RWPE2 (cell line): ENCODE results near the gene CACNA2D1.

Experiments
- ATAC-seq: fragments of 200-7000 bp; cut with Tn5 transposase; 3 replicates; pipeline ENCODE4 v1.9.1; 2021; ENCODE audit warnings: low read depth
- DNase-seq: peaks from one replicate; pipeline ENCODE4 v3.0.0-alpha.2; 2020; ENCODE audit warnings: low spot score
- H3K27ac ChIP-seq: fragments of 450-650 bp; 2 replicates; pipeline ENCODE4 v1.5.1; 2017; ENCODE audit warnings: mild to moderate bottlenecking; ENCODE audit not compliant: poor library complexity, severe bottlenecking
- H3K27me3 ChIP-seq: fragments of 250-450 bp; sonication (Bioruptor Pico); 2 replicates; pipeline ENCODE4 v1.5.1; 2021; ENCODE audit warnings: mild to moderate bottlenecking, moderate library complexity; ENCODE audit not compliant: insufficient read depth, poor library complexity, severe bottlenecking
- H3K36me3 ChIP-seq: fragments of 250-450 bp; sonication (Bioruptor Pico); 2 replicates; pipeline ENCODE4 v1.5.1; 2020; ENCODE audit warnings: low read depth, mild to moderate bottlenecking, moderate library complexity
- H3K4me1 ChIP-seq: fragments of 250-450 bp; sonication (Bioruptor Pico); 2 replicates; pipeline ENCODE4 v1.5.1; 2021; ENCODE audit warnings: mild to moderate bottlenecking, moderate library complexity; ENCODE audit not compliant: insufficient read depth, poor library complexity, severe bottlenecking
- H3K4me3 ChIP-seq: fragments of 250-450 bp; sonication (Bioruptor Pico); 2 replicates; pipeline ENCODE4 v1.5.1; 2021; ENCODE audit warnings: mild to moderate bottlenecking, moderate library complexity; ENCODE audit not compliant: severe bottlenecking
- H3K9me3 ChIP-seq: fragments of 250-450 bp; sonication (Bioruptor Pico); 2 replicates; pipeline ENCODE4 v1.5.1; 2021; ENCODE audit warnings: mild to moderate bottlenecking, moderate library complexity; ENCODE audit not compliant: severe bottlenecking
- CTCF ChIP-seq: fragments of 450-650 bp; IDR thresholded peaks from one replicate; pipeline ENCODE4 v1.5.1; 2017; ENCODE audit warnings: mild to moderate bottlenecking, moderate library complexity; ENCODE audit not compliant: poor library complexity, severe bottlenecking

CACNA2D1 gene

GRCh38 chr7:82270870-82271269 is 172.7 kb downstream of the CACNA2D1 start:
- DNase-seq (no peak), ATAC-seq (no peak)
- Histone ChIP-seq H3K4me3 (no peak overlapping the region), H3K27ac (no peak overlapping the region), H3K4me1 (no peaks in the 10 kb centered on the region), H3K27me3 (peaks cover 9% of the 10 kb centered on the region), H3K9me3 (no peaks in the 10 kb centered on the region), H3K36me3 (no peaks in the 10 kb centered on the region)
- no peak for TF ChIP-seq CTCF

- Histone ChIP-seq H3K4me3 (no peak overlapping the region), H3K4me1 (no peaks in the 10 kb centered on the region), H3K36me3 (no peaks in the 10 kb centered on the region), H3K27me3 (peaks cover 10% of the 10 kb centered on the region), H3K9me3 (no peaks in the 10 kb centered on the region), H3K27ac (no peak overlapping the region)
- no peak for TF ChIP-seq CTCF
- DNase-seq (no peak), ATAC-seq (no peak)
These were observed 174.9 kb downstream of the CACNA2D1 start for GRCh38 chr7:82268632-82269031.

GRCh38 chr7:82266081-82266480 is 177.5 kb downstream of the CACNA2D1 start:
- ATAC-seq: no peak
- H3K27me3 ChIP-seq: peaks cover 10% of the 10 kb centered on the region
- no peak for DNase-seq
- H3K36me3 ChIP-seq: no peaks in the 10 kb centered on the region
- H3K4me1 ChIP-seq: no peaks in the 10 kb centered on the region
- H3K9me3 ChIP-seq: no peaks in the 10 kb centered on the region
- no peak for TF ChIP-seq CTCF
- no peak overlapping the region for H3K27ac ChIP-seq
- no peak overlapping the region for H3K4me3 ChIP-seq

- ATAC-seq: no peak
- TF ChIP-seq CTCF: no peak
- Histone ChIP-seq H3K27ac (no peak overlapping the region), H3K4me1 (no peaks in the 10 kb centered on the region), H3K27me3 (peaks cover 10% of the 10 kb centered on the region), H3K4me3 (no peak overlapping the region), H3K36me3 (no peaks in the 10 kb centered on the region), H3K9me3 (no peaks in the 10 kb centered on the region)
- no peak for DNase-seq
These were observed 178.7 kb downstream of the CACNA2D1 start for GRCh38 chr7:82264783-82265305.

- Histone ChIP-seq H3K4me3 (no peak overlapping the region), H3K27me3 (peaks cover 10% of the 10 kb centered on the region), H3K4me1 (no peaks in the 10 kb centered on the region), H3K9me3 (no peaks in the 10 kb centered on the region), H3K36me3 (no peaks in the 10 kb centered on the region), H3K27ac (no peak overlapping the region)
- ATAC-seq: no peak
- no peak for DNase-seq
- TF ChIP-seq CTCF: no peak
These were observed 179.4 kb downstream of the CACNA2D1 start for GRCh38 chr7:82263920-82264782.
